AG20443 (cell line): ENCODE measurements around the gene GPN2.
"Not testable (repeated sequence)": the region's sequence is repeated elsewhere in the genome, so short reads cannot be mapped to it uniquely, and the experiment has no call there.

Experiments used
- DNase-seq: peaks from one replicate; pipeline ENCODE4 v3.0.0; 2012; ENCODE audit warnings: low spot score, mixed read lengths

Gene GPN2

GRCh38 chr1:26900815-26901511 is 10.9 kb upstream of the GPN2 start:
- no peak for DNase-seq

GRCh38 chr1:26900001-26900814 is 10.1 kb upstream of the GPN2 start, which contains the start of gene GPATCH3:
Gene GPATCH3, minus strand, starts transcription at chr1:26900467. Its CDS starts 25 bp downstream, at chr1:26900442.
- peak; percentile 95 for DNase-seq

GRCh38 chr1:26897351-26897750 is 7.3 kb upstream of the GPN2 start:
- no peak for DNase-seq

GRCh38 chr1:26894263-26894662 is 4.2 kb upstream of the GPN2 start:
- no peak for DNase-seq

GRCh38 chr1:26890467-26890796 is 349 bp upstream of the GPN2 start:
- no peak for DNase-seq

- no peak for DNase-seq
Observed at GRCh38 chr1:26888231-26888630, 1.9 kb downstream of the GPN2 start.

GRCh38 chr1:26887125-26887524 is 3.0 kb downstream of the GPN2 start:
- DNase-seq, result peak; percentile 52

- no peak for DNase-seq
Observed at GRCh38 chr1:26882696-26883463, 7.2 kb downstream of the GPN2 start.

- not testable (repeated sequence) for DNase-seq
Observed at GRCh38 chr1:26881611-26882010, 8.5 kb downstream of the GPN2 start.

- DNase-seq, result no peak
Observed at GRCh38 chr1:26879793-26880192, 10.3 kb downstream of the GPN2 start.

GRCh38 chr1:26877326-26877725 is 12.8 kb downstream of the GPN2 start:
- no peak for DNase-seq

GRCh38 chr1:26874896-26875295 is 15.2 kb downstream of the GPN2 start:
- DNase-seq, result no peak

- DNase-seq, result not testable (repeated sequence)
Observed at GRCh38 chr1:26873097-26873496, 17.0 kb downstream of the GPN2 start.

GRCh38 chr1:26864610-26865480 is 25.2 kb downstream of the GPN2 start:
- peak; percentile 97 for DNase-seq

GRCh38 chr1:26863685-26864077 is 26.4 kb downstream of the GPN2 start:
- DNase-seq, result no peak

- DNase-seq, result no peak
Observed at GRCh38 chr1:26862781-26863684, 27.1 kb downstream of the GPN2 start, which contains the start of gene SFN. Gene SFN, plus strand, starts transcription at chr1:26863149. Its CDS starts 64 bp downstream, at chr1:26863213.

GRCh38 chr1:26861889-26862378 is 28.1 kb downstream of the GPN2 start:
- DNase-seq, result no peak

- peak; percentile 41 for DNase-seq
Observed at GRCh38 chr1:26861286-26861701, 28.8 kb downstream of the GPN2 start.

GRCh38 chr1:26858891-26859640 is 31.0 kb downstream of the GPN2 start:
- no peak for DNase-seq

GRCh38 chr1:26858160-26858559 is 31.9 kb downstream of the GPN2 start:
- DNase-seq, result no peak
